A673 (cell line): Measurements from ENCODE around the gene MAT1A.

Source experiments
- CTCF ChIP-seq: fragments of 300-800, 200-600 bp; sonication (generic); conservative IDR thresholded peaks from 2 replicates; pipeline ENCODE4 v1.5.1; 2017; ENCODE audit warnings: low read depth, mild to moderate bottlenecking, antibody characterized with exemption, low read length, moderate library complexity, mixed read lengths
- EZH2 ChIP-seq: fragments of 200-600 bp; sonication (generic); IDR thresholded peaks from 2 replicates; pipeline ENCODE4 v1.6.1; 2017; ENCODE audit warnings: borderline replicate concordance, low read depth, mild to moderate bottlenecking, mixed read lengths, antibody characterized with exemption, low read length; ENCODE audit not compliant: poor library complexity, severe bottlenecking

DNA sequence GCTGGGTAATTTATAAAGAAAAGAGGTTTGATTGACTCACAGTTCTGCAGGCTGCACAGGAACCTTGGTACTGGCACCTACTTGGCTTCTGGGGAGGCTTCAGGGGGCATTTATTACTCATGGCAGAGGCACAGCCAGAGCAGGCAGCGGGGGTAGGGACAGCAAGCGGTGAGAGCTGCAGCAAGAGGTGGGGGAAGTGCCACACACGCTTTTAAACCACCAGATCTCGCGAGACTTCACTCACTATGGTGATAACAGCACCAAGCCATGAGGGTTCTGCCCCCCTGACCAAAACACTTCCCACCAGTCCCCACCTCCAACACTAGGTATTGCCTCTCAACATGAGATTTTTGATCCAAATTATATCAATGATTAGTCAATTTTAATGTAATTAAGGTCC is 24.1 kb upstream of the MAT1A start:
- TF ChIP-seq CTCF (no peak), EZH2 (no peak)
